GM18505 (cell line): ENCODE measurements around the gene SPARCL1.

Experiments
- ATAC-seq: cut with Tn5 transposase; IDR thresholded peaks from one replicate; pipeline ENCODE4 v1.9.1; 2021; ENCODE audit not compliant: unreplicated experiment
- POLR2A ChIP-seq: IDR thresholded peaks from 4 replicates; pipeline ENCODE4 v1.6.1; 2011; ENCODE audit warnings: borderline replicate concordance; ENCODE audit not compliant: insufficient read depth, insufficient read length; ENCODE audit errors: extremely low read depth

The SPARCL1 gene

DNA sequence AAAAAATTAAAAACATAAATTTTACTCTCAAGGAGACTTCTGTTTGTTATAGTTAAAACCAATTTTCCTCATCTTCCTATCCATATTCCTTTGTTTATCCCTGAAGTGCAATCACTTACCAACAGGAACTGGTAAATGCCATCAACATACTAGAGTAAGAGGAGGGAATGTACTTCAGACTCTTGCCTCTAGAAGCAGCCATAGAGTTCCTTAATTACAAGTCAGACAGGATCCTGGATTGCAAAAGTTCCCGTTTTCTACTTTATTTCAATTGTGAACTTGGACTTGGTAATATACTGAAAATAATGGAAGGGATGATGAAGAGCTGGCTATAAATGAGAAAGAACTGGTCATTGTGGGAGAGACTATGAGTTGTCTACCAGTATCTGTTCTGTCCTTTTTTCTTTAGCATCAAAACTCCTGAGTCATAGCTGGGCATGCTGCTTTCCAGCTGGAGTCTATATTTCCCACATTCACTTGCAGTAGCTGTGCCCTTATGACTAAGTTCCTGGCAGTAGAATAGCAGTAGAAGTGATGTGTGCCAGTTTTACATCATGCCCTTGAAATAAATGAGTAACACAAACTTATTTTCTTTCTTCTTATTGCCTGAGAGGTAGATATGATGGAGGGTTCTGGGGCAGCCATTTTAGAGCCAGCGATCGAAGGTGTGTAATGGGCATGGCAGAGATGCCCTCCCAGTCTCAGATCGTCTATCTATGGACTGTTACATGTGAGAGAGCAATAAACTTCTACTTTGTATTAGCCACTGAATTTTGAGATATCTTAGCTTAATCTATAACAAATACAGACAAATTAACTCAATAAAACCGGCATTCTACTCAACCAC, 26.8 kb upstream of the SPARCL1 start:
- no peak for TF ChIP-seq POLR2A
- no peak for ATAC-seq

DNA sequence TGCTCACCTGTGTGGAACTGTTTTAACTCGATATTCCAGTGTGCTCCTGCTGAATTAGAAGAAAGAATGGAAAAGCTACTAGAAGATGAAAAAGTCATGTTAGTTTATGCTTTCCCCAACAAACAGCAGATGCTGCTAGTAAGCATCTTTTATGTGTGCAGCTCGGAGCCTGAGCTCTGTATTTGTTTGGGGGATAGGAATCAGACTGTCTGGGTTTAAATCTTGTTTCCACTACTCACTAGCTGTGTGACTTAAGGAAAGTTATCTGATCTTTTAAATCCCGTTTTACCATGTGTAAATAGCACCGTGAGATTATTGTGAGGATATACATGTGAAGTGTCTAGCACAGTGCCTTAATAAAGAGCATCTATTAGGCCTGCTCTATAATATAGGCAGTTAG, 24.0 kb upstream of the SPARCL1 start:
- ATAC-seq = no peak
- no peak for TF ChIP-seq POLR2A

DNA sequence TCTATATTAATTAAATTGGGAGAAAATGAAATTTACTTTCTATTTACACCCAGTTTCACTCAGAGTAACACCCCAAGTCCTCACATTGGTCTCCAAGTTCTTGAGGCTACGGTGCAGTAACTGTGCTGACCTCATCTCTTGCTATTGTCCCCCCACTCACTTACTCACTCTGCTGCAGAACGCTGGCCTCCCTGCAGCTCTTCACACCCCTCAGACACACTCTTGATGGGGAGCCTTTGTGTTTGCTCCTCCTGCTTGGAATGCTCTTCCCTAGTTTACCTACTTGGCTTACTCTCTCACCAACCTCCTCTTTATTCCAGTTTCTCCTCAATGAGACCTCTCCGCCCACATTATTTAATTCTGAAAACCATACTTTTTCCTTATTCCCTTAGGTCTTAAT, 22.2 kb upstream of the SPARCL1 start:
- no peak for ATAC-seq
- TF ChIP-seq POLR2A = no peak

DNA sequence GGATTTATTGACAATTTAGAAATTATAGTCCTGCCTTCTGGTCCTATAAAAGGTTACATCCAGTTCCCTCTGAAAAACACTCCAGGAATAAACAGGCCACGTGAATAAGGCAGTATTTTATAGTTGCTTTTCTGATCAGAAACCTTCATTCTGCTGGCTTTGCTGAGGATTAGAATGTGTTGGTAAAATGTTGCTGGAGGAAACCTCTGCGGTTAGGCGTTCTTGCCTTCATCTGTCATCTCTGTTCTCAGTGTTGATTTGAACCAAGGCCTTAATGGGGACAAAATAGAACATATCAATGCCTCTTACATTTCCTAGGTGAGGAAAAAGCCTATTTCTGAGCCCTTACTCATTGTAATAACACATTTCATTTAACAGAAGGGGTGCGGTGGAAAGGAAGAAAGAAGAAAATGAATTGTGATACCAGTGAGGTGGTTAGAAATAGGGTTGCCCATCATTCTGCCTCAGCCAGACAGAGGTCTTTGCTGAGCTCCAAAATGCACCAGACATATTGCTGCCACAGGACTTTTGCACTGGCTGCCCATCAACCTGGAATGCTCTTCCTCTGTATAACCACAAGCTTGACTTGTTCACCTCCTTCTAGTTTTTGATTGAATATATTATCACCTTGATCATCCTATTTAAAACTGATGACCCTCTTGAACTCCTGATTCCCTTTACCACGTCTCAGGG, 18.0 kb upstream of the SPARCL1 start:
- no peak for ATAC-seq
- TF ChIP-seq POLR2A = no peak

DNA sequence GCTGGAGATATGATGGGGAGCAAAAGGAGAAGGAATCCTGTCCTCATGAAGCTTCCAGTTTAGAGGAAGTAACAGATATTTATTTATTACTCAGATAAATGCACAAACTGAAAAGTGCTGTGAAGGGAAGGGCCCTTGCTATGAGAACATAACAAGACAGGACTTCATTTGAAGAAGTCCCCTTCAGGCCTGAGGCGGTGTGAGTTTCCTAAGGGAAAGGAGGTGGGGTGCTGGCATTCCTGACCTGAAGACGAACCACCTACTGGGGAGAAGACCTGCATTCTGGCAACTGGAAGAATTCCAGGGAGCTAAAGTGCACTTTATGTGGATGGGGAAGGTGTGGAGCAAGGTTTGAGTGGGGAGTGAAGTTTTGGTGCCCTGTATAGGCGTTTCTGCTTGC, 15.9 kb upstream of the SPARCL1 start:
- ATAC-seq = no peak

DNA sequence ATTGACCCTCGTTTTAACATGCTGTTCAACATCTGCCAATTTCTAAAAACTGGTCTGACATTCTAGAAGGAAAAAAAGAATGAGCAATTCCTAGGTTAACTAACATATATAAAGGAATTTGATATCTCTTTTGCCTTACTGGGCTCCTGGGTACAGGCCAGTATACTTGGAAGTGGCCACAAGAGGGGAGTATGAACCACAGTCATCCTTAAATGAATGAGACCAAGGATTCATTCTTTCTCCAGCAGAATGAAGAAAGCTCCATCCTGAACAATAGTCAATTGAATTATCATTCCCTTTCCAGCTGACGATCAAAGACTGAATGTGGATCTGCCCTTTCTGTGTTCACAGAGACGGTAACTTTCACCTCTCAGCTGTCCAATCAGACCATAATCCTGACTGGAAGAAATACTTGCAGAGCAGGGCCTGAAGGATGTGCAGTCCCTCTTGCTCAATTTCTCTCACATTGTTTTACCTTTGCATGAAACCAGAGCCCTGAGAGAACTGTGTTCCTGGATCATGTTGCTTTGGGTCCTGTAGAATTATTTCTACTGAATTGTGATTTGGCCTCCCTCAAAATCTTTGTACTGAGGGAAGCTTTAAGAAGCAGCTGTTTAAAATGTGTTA, 14.8 kb upstream of the SPARCL1 start:
- no peak for ATAC-seq
- no peak for TF ChIP-seq POLR2A

More for the DNA sequence above, 15.9 kb upstream of the SPARCL1 start:
- no peak for TF ChIP-seq POLR2A

DNA sequence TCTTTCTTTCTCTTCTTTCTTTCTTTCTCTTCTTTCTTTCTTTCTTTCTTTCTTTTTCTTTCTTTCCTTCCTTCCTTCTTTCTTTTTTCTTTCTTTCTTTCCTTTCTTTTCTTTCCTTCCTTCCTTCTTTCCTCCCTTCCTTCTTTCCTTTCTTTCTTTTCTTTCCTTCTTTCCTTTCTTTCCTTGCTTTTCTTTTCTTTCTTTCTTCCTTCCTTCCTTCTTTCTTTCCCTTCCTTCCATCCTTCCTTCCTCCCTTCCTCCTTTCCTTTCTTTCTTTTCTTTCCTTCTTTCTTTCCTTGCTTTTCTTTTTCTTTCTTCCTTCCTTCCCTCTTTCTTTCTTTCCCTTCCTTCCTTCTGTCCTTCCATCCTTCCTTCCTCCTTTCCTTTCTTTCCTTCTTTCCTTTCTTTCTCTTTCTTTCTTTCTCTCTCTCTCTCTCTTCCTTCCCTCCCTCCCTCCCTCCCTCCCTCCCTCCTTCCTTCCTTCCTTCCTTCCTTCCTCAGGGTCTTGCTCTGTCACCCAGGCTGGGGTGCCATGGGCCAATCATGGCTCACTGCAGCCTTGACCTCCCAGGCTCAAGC, 13.6 kb upstream of the SPARCL1 start:
- no peak for TF ChIP-seq POLR2A
- ATAC-seq = no peak

DNA sequence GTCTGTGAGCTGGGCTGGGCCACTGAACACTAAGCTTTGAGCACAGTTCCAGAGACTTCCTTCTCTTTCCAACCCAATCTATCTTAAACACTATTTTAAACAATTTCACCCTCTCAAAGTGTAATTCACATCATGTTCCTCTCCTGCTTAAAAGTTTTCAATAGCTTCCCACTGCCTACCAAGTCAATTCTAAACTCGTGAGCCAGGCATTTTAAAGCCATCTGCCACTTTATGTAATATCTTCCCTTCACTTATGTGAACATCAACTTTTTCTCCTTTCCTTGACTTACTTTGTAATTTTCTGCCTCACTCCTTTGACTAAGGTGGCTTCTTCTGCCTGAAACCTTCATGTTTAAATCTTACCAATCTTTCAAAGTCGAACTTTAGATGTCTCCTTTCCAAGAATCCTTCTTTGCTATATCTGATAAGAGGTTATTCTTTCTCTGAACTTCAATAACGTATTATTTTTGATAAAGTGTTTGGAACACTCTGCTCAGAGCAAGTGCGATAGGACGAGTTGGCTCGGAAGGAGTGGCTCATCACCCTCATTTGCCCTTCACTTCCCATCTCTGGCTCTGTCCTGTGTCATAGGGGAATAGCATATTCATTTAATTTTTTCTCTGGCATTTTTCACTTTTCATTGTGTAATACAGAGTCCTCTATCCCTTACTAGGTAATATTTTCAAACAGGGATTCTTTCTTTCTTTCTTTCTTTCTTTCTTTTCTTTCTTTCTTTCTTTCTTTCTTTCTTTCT, 13.0 kb upstream of the SPARCL1 start:
- ATAC-seq = no peak
- no peak for TF ChIP-seq POLR2A

DNA sequence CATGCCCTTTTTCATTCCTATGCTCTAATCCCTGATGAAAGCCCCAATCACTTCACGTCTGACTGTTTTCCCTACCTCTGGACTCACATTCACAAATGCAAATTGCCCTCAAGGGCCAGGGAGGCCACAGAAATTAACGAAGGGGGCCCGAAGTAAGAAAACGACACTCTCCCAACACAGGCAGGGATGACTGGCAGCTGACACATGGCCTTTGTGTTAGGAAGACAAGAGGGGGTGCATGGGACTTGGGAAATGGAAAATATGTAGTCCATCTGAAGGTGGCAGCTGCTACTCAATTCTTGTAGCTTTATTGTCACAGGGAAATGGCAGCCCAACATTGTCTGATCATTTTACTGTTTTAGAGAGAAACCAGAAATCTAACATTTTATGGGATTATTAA, 12.3 kb upstream of the SPARCL1 start:
- no peak for TF ChIP-seq POLR2A
- ATAC-seq = no peak

DNA sequence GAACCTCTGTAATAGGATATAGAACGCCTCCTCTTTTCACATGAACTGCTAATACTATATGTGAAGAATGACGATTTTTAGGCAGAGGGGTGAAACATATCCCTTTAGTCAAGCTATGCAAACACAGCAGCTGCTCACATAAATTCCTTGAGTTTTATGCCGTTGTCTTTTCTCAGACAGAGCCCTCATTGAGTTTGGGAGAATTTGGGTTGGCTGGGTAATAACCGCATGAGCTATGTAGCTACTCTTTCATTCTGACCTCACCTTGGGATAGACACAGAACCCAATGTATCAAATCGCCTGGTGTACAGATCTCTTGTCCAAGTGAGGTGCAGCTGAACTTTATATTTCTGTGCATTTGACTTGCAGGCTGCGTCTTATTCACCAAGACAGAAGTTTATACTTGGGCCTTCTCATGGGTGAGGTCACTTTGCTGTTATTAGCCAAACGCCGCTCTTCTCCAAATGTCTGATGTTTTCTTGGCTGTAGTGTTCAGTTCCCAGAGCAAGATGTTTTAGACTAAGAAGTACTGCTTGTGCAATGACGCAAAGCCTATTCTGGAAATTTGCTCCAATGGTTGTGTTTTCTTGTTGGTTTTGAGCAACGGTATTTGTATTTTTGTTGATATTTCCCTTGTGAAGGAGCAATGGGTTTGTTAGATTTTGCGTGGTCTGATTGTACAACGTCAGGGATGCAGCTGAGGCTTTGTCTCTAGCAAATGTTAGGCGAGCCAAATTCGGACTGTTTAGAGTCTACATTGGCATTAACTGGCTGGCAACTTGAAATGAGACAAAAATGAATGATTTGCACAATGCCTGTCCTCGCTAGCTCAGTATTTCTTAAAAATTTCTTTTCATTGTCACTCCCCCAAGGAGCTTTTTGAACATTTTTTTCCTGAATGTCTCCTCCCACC, 11.2 kb upstream of the SPARCL1 start:
- TF ChIP-seq POLR2A = no peak
- ATAC-seq = no peak

DNA sequence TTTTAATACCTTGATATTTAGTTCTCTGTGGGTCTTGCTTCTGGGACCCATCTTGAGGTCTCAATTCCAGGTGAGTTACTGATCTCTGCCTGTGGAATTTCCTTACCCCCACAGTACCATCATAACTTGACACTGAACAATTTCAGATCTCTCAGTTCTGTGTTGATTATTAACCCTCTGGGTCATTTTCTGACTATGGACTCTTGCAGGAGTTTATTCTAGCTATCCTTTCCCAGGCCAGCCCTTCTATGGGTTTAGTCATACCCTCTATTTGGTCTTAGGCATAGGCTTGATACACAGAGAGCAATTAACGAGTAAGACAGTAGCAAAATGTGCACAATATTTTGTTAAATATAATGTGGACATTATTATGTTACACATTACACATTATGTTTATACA, 3.7 kb upstream of the SPARCL1 start:
- TF ChIP-seq POLR2A = no peak
- ATAC-seq = no peak

DNA sequence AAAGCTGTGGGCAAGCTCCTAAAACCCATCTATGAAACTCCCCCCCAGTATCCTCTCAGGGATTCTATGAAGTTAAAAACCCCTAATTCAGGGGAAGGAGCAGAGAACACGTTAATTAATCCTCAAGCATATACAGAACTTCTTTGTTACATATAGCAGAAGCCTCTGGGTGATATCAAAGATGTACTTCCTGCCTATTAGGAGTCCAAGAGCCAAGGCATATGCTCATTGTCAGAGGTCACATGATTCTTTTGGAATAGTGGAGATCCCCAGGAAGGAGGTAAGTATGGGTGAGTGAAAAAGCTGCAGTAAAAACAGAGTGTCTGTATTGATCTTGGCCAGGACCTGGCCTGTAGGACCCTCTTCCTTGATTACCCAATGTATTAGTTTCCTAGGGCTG, 2.9 kb upstream of the SPARCL1 start:
- no peak for TF ChIP-seq POLR2A
- ATAC-seq = no peak
